Measurements from ENCODE around the gene EEIG2.
"Not testable (repeated sequence)": the region's sequence is repeated elsewhere in the genome, so short reads cannot be mapped to it uniquely, and the experiment has no call there.

Gene EEIG2

DNA sequence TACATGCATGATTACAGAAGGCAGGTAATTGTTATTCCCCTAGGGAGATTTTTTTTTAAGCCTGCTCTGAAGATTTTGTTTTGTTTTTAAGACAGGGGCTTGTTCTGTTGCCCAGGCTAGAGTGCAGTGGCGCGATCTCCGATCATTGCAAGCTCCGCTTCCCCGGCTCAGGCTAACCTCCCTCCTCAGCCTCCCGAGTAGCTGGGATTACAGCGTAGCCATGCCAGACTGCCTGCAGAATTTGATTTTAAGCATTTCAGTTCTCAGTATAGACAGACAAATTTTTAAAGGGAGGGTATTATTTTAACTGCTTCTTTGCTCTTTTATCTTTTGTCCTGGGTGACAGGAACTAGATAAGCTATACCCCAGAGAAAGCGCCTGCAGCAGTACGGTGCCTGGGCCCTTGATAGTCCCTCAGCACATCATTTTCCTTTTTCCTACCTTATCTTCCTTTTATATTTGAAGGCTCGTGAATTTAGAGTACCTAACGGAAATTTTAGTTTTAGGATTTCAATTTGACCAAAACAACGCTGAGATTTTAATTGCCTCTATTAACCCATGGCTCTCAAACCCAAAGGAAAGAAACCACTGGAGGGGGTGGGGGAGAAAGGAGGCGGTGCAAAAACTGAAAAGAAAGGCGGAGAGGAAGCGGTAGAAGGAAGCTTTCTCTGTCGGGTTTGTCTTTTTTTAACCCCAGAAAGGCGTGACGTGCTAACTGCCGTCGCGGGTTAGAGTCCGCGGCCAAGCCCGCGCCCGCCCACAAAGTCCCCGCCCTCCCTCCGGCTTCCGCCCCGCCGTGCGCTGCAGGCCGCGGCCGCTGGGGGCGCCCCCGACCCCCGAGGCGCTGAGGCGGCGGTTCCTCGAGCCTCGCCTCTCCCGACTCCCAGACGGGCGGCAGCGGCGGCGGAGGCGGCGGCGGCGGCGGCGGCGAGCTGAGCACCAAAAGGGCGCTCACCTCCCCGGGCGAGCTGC lies at the start of gene EEIG2:
Gene EEIG2, plus strand, starts transcription at position 886 of the 972 bp plus-strand sequence. CDS start 329 bp downstream, outside the sequence.
- DNase-seq, result peak; percentile 92

DNA sequence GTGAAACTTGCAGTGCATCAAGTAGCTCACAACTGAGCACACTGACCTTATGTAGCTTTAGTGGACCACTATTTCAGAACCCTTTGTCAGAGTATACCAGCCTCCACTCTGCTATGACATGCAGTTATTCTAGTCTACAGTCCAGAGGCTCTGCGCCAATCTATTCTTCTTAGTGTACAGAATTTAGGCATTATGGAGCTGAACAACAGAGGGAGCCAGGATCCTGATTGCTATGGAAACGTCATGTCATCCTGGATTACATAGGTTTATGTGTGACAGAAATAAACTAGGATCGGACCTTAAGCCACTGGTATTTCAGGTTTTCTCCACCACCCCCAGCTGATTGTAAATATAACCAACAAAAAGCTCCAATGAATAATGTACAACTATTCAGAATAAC lies 48.1 kb upstream of the EEIG2 start:
- no peak for DNase-seq

GRCh38 chr1:108512239-108513043 lies 47.5 kb upstream of the EEIG2 start:
- peak; percentile 5 for DNase-seq

DNA sequence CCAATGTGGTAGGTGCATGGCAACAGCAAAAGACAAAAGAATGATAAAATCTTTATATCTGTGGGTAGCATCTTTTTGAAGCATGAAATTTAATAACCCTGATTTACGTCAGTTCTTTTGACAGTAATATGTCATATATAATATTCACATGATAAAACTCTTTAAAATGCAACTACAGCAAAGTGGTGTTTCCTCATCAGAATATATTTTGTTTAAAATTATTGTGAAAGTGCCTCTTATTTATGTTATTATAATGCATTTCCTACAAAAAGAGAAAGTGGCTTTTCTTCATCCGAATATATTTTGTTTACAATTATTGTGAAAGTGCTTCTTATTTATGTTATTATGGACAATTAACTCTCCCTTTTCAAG lies 46.9 kb upstream of the EEIG2 start:
- no peak for DNase-seq

- DNase-seq, result not testable (repeated sequence)
Observed at GRCh38 chr1:108513914-108514313, 46.0 kb upstream of the EEIG2 start.

DNA sequence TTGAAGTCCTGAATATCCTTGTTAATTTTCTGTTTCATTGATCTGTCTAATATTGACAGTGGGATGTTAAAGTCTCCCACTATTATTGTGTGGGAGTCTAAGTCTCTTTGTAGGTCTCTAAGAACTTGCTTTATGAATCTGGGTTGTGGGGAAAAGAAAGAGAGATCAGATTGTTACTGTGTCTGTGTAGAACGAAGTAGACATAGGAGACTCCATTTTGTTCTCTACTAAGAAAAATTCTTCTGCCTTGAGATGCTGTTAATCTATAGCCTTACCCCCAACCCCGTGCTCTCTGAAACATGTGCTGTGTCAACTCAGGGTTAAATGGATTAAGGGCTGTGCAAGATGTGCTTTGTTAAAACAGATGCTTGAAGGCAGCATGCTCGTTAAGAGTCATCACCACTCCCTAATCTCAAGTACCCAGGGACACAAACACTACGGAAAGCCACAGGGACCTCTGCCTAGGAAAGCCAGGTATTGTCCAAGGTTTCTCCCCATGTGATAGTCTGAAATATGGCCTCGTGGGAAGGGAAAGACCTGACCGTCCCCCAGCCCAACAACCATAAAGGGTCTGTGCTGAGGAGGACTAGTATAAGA lies 42.5 kb upstream of the EEIG2 start:
- not testable (repeated sequence) for DNase-seq

DNA sequence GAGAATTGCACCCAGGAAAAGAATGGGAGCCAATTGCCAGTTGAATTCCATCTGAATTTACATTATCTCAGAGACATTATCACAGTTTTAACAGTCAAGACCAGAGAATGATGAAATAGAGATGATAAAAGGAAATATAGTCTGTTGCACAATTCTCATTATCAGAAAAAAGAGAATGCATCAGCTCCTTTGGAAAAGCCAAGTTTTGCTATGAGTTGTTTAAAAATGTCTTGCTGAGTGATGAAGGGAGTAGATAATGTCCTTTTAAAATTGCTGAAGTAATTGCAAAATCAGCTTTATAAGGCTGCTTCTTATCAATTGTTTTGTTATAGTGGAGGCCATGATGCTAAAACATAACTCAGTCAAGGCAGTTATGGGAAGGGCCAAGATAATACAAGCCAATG lies 37.9 kb upstream of the EEIG2 start:
- no peak for DNase-seq

GRCh38 chr1:108523829-108524228 lies 36.1 kb upstream of the EEIG2 start:
- DNase-seq, result no peak

- no peak for DNase-seq
Observed at GRCh38 chr1:108524676-108525075, 35.2 kb upstream of the EEIG2 start.

GRCh38 chr1:108527135-108527534 lies 32.8 kb upstream of the EEIG2 start:
- DNase-seq, result no peak

DNA sequence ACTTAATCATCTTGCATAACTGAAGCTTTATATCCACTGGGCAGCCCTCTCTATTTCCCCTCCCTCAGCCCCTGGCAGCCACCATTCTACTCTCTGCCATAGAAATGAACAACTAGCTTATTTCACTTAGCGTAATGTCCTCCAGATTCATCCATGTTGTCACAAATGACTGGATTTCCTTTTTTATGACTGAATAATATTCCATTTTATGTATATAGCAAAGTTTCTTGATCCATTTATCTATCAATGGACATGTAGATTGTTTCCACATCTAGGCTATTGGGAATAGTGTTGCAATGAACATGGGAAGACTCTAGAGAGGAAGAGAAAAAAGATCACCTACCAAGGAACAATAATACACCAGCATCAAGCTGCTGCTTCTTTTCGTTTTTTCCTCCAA lies 32.1 kb upstream of the EEIG2 start:
- DNase-seq, result no peak

- no peak for DNase-seq
Observed at GRCh38 chr1:108531444-108531843, 28.5 kb upstream of the EEIG2 start.

DNA sequence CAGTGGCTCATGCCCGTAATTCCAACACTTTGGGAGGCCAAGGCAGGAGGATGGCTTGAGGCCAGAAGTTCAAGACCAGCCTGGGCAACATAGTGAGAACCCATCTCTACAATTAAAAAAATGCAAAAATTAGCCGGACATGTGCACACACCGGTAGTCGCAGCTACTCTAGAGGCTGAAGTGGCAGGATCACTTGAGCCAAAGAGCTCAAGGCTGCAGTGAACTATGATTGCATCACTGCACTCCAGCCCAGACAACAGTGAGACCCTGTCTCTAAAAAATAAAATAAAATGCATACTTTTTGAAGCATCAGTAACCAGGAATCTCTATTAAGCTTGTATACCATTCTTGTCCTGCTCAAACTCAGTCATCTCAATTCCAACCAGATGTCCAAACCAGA lies 27.2 kb upstream of the EEIG2 start:
- no peak for DNase-seq

DNA sequence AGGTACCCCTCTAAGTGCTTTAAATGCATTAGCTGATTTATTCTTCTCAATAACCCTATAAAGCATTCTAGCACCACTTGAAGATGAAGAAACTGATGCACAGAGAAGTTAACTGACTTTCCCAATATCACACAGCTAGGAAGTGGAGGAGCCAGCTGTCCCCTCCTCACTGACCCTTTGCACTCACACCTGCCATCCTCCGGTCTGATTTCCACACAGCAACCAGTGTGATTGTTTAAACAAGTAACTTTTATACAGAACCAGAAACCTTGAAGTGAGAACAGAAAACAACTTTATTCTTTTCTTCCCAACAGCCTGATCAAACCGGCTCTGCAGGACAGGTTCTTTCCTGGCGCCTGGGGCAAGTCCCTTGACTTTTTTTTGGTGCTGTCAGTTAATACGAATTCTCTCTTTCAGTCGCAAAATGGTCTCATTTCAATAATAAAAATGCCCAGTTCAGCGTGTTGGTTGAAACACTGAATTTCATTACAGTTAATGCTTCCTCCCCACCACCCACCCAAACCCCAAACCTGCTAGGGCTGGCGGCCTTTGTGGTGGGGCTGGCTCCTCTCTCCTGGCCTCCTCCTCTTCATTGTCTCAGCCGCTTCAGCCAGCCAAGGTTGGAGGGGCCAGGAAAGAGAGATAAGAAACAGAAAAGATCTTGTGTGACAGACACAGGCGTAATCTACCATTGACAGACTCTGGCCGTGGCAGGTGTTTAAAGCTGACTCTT lies 26.4 kb upstream of the EEIG2 start:
- DNase-seq, result no peak

- no peak for DNase-seq
Observed at GRCh38 chr1:108534759-108535158, 25.1 kb upstream of the EEIG2 start.

DNA sequence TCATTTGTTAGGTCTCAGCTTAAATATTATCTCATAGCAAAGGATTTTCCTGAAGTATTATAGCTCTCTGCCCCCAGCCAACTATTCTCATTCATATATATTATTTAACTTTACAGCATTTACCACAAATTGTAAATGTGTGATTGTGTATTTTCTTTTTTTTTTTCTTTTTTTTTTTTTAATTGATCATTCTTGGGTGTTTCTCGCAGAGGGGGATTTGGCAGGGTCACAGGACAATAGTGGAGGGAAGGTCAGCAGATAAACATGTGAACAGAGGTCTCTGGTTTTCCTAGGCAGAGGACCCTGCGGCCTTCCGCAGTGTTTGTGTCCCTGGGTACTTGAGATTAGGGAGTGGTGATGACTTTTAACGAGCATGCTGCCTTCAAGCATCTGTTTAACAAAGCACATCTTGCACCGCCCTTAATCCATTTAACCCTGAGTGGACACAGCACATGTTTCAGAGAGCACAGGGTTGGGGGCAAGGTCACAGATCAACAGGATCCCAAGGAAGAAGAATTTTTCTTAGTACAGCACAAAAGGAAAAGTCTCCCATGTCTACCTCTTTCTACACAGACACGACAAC lies 24.5 kb upstream of the EEIG2 start:
- DNase-seq, result not testable (repeated sequence)

DNA sequence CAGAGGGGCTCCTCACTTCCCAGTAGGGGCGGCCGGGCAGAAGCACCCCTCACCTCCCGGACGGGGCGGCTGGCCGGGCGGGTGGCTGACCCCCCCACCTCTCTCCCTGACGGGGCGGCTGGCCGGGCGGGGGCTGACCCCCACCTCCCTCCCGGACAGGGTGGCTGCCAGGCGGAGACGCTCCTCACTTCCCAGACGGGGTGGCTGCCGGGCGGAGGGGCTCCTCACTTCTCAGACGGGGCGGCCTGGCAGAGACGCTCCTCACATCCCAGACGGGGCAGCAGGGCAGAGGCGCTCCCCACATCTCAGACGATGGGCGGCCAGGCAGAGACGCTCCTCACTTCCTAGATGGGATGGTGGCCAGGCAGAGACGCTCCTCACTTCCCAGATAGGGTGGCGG lies 23.9 kb upstream of the EEIG2 start:
- DNase-seq, result not testable (repeated sequence)

GRCh38 chr1:108536791-108537190 lies 23.1 kb upstream of the EEIG2 start:
- not testable (repeated sequence) for DNase-seq

DNA sequence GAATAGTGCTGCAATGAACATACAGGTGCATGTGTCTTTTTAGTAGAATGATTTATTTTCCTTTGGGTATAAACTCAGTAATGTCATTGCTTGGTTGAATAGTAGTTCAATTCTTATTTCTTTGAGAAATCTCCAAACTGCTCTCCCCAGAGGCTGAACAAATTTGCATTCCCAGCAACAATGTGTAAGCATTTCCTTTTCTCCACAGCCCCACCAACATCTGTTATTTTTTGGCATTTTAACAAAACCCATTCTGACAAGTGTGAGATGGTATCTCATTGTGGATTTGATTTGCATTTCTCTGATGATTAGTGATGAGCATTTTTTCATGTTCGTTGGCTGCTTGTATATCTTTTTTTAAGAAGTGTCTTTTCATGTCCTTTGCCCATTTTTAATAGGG lies 21.9 kb upstream of the EEIG2 start:
- no peak for DNase-seq

GRCh38 chr1:108540977-108541376 lies 18.9 kb upstream of the EEIG2 start:
- no peak for DNase-seq

DNA sequence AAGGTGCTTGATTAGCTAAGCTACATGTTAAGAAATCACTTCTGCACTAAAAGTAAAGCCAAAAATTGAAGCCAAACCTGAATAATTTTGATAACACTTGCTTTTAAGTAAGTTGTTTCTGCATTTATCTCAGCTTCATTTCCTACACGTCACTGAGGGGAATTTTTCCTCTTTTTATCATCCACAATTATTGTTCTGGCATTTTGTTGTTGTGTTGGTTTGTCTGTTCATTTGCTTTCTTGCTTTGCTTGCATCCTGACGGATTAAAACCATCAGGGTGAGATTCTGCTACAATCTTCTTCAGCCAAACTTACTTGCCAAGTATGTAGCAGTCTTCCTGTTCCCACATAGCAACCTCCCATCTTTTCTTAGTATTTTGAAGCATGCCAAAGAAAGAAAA lies 18.0 kb upstream of the EEIG2 start:
- DNase-seq, result no peak

GRCh38 chr1:108547493-108547892 lies 12.4 kb upstream of the EEIG2 start:
- not testable (repeated sequence) for DNase-seq
